ENCODE results near the gene INPP5A. TPM values are rescaled to one million over a fixed set of nuclear protein-coding genes. Genes with fewer than 3 reads are reported as not detected.

INPP5A gene
- total and polyA plus RNA-seq, 2 of the 13 experiments (the other 11 are each of a cell fraction or from before 2014, with no cell fraction given) = 17.5 to 37.9 TPM

- intact Hi-C loops (cut with micrococcal nuclease; ENCODE audit: unreplicated experiment) = loop anchor here (5.0 kb wide), 1 partner anchor 37 kb away; no protein-coding TSS in a partner anchor
Observed at GRCh38 chr10:132539894-132540293, 2.3 kb downstream of the INPP5A start.

More at GRCh38 chr10:132539894-132540293, 2.3 kb downstream of the INPP5A start:
- Histone ChIP-seq H3K4me1 (ENCODE audit: insufficient read depth, low read length) (peaks cover 62% of the 10 kb centered on the region), H3K27ac (ENCODE audit: extremely low read length, insufficient read depth, low read length) (no peak overlapping the region), H4K20me1 (ENCODE audit: insufficient read depth, low read length) (no peaks in the 10 kb centered on the region), H3K4me2 (ENCODE audit: low read depth, low read length) (peak overlapping the region; percentile 93; the same call in 1 of the 2 replicates), H3K9me3 (ENCODE audit: low read length) (no peaks in the 10 kb centered on the region), H3K79me2 (ENCODE audit: insufficient read depth, low read length) (peaks cover 49% of the 10 kb centered on the region), H3K9ac (ENCODE audit: insufficient read depth, low read depth, low read length) (no peak overlapping the region), H3K27me3 (ENCODE audit: control insufficient read depth in 1 of 2, insufficient read depth in 2 of 2, low read length in 2 of 2) (no peaks in the 10 kb centered on the region), H3K36me3 (replicated peaks in 1 of 2; ENCODE audit: control insufficient read depth in 1 of 2, insufficient read depth in 2 of 2, low read length in 2 of 2) (no peaks in the 10 kb centered on the region), H2AFZ (ENCODE audit: low read length) (no peak overlapping the region), H3K4me3 (replicated peaks in 1 of 3; ENCODE audit: insufficient read depth in 1 of 3, low read depth in 2 of 3, low read length in 3 of 3) (no peak overlapping the region)
- ChIA-PET POLR2A (interaction anchor here (4.6 kb wide), 1 partner anchor 22 kb away, joined by 24 read pairs; no protein-coding TSS in a partner anchor), CTCF (ENCODE audit: low intra/inter-chr PET ratio, low total read pairs) (no interaction called here)
- WGBS (ENCODE audit: low lambda C conversion rate) = 85% methylated on average over 5 of the region's 5 CpGs
- BruUV-seq (replicated peaks) = no TSS peak
- no peak for TF ChIP-seq NR2F1 (CRISPR knock-in tag; IDR thresholded peaks at IDR 0.05)
- no peak for TF ChIP-seq RORA (CRISPR knock-in tag; IDR thresholded peaks at IDR 0.05)
- TF ChIP-seq REPIN1 (CRISPR knock-in tag; IDR thresholded peaks at IDR 0.05; ENCODE audit: borderline replicate concordance, low read depth) = no peak
- no peak for TF ChIP-seq HOXA9 (CRISPR knock-in tag; IDR thresholded peaks at IDR 0.05; ENCODE audit: borderline replicate concordance)
- no peak for TF ChIP-seq ZSCAN12 (CRISPR knock-in tag; IDR thresholded peaks at IDR 0.05)
- TF ChIP-seq MIER3 (CRISPR knock-in tag; IDR thresholded peaks at IDR 0.05; ENCODE audit: borderline replicate concordance) = no peak
- no peak for TF ChIP-seq ARID4A (CRISPR knock-in tag; IDR thresholded peaks at IDR 0.05; ENCODE audit: borderline replicate concordance)
- no peak for ATAC-seq
- no peak for DNase-seq (ENCODE audit: low spot score)
- in situ Hi-C loops (cut with HindIII; ENCODE audit: extremely low pct_ligation_motif_present, low pct_unique_long_range_greater_than_20kb) = loop anchor here (5.0 kb wide), 1 partner anchor 83 kb away; no protein-coding TSS in a partner anchor
- FAIRE-seq = no peak

Measured in HepG2 (cell line).